H1 (cell line): ENCODE measurements around the gene EXOC1. TPM values are rescaled to one million over a fixed set of nuclear protein-coding genes. Genes with fewer than 3 reads are reported as not detected.

Experiments
- CTCF ChIA-PET: fragments of 300-600 bp; sonication (Branson Sonifier 250); formaldehyde crosslinking; loops from one replicate; lab custom pipeline; 2021; ENCODE audit not compliant: partially characterized antibody; lab: Charles Lee
- POLR2A ChIA-PET: fragments of 300-600 bp; sonication (Branson Sonifier 250); formaldehyde crosslinking; loops from one replicate; lab custom pipeline; 2021; ENCODE audit warnings: inconsistent platforms; ENCODE audit not compliant: partially characterized antibody; lab: Charles Lee
- DNase-seq, 2 experiments: peaks; one replicate each; pipeline versions ENCODE4 v3.0.0 to v3.0.0-alpha.2; 2010 to 2022; ENCODE audit warnings: low spot score in 2 of 2, low read depth in 1 of 2, mixed read lengths in 1 of 2
- FAIRE-seq: peaks from 2 replicates; lab custom pipeline; 2011; peaks lifted over from hg19 to GRCh38; lab: Jason Lieb, UNC
- H2AFZ ChIP-seq: 2 replicates; pipeline ENCODE4 v1.8.1; 2012; ENCODE audit warnings: low read length, inconsistent platforms
- H2AK5ac ChIP-seq: 2 replicates; pipeline ENCODE4 v1.6.1; 2013; ENCODE audit warnings: low read depth, low read length
- H2BK120ac ChIP-seq: replicated peaks from 2 replicates; pipeline ENCODE3; 2013; ENCODE audit warnings: low read depth, low read length, inconsistent platforms
- H2BK12ac ChIP-seq: 2 replicates; pipeline ENCODE4 v1.6.1; 2013; ENCODE audit warnings: low read depth, low read length
- H2BK15ac ChIP-seq: 2 replicates; pipeline ENCODE4 v1.6.1; 2013; ENCODE audit warnings: low read length
- H2BK20ac ChIP-seq: 2 replicates; pipeline ENCODE4 v1.6.1; 2013; ENCODE audit warnings: low read length
- H2BK5ac ChIP-seq: 2 replicates; pipeline ENCODE4 v1.6.1; 2013; ENCODE audit warnings: low read depth, low read length
- H3K14ac ChIP-seq: 2 replicates; pipeline ENCODE4 v1.6.1; 2013; ENCODE audit warnings: inconsistent platforms; ENCODE audit not compliant: insufficient read length
- H3K18ac ChIP-seq: 2 replicates; pipeline ENCODE4 v1.6.1; 2013; ENCODE audit warnings: low read length; ENCODE audit errors: extremely low read depth
- H3K23ac ChIP-seq: 2 replicates; pipeline ENCODE4 v1.6.1; 2013; ENCODE audit warnings: inconsistent platforms; ENCODE audit not compliant: insufficient read length
- H3K23me2 ChIP-seq: 2 replicates; pipeline ENCODE4 v1.6.1; 2013; ENCODE audit warnings: low read depth, low read length
- H3K27ac ChIP-seq: 2 replicates; pipeline ENCODE4 v1.6.1; 2011; ENCODE audit warnings: low read depth, low read length, inconsistent platforms
- H3K27me3 ChIP-seq, 4 experiments: replicated peaks in 1 of 4; 1 replicate in 1 of 4; 2 replicates in 3 of 4; pipeline versions ENCODE4 v1.6.1 to v1.8.1; 2011 to 2013; ENCODE audit warnings: low read length in 3 of 4, mild to moderate bottlenecking in 3 of 4, inconsistent platforms in 2 of 4, mixed read lengths in 2 of 4, moderate library complexity in 1 of 4; ENCODE audit not compliant: control insufficient read depth in 3 of 4, insufficient read depth in 3 of 4; ENCODE audit errors: extremely low read depth in 1 of 4
- H3K36me3 ChIP-seq, 4 experiments: 2 replicates each; pipeline versions ENCODE4 v1.6.1 to v1.8.1; 2011 to 2013; ENCODE audit warnings: mild to moderate bottlenecking in 4 of 4, low read length in 3 of 4, moderate library complexity in 2 of 4, control low read depth in 1 of 4, inconsistent platforms in 1 of 4; ENCODE audit not compliant: insufficient read depth in 4 of 4, control insufficient read depth in 2 of 4
- H3K4ac ChIP-seq: replicated peaks from 2 replicates; pipeline ENCODE3; 2013; ENCODE audit warnings: low read length, low read depth, mixed read lengths, inconsistent platforms; ENCODE audit not compliant: insufficient read length
- H3K4me1 ChIP-seq, 4 experiments: replicated peaks in 1 of 4; 1 replicate in 1 of 4; 2 replicates in 3 of 4; pipeline versions ENCODE4 v1.6.1 to v1.8.1; 2011 to 2013; ENCODE audit warnings: low read length in 3 of 4, inconsistent platforms in 2 of 4, mixed read lengths in 1 of 4; ENCODE audit not compliant: insufficient read depth in 4 of 4, control insufficient read depth in 3 of 4
- H3K4me2 ChIP-seq, 2 experiments: 2 replicates each; pipeline versions ENCODE4 v1.6.1 to v1.8.1; 2011 to 2013; ENCODE audit warnings: low read depth in 2 of 2, low read length in 2 of 2, control low read depth in 1 of 2, inconsistent platforms in 1 of 2, mild to moderate bottlenecking in 1 of 2; ENCODE audit not compliant: insufficient read depth in 1 of 2
- H3K4me3 ChIP-seq, 4 experiments: fragments of 200-600, 300-600 bp in 1 of 4; sonication (generic), shearing (Covaris generic), sonication (Bioruptor Twin) in 1 of 4; 2 replicates each; pipeline versions ENCODE4 v1.5.1 to v1.8.1; 2011 to 2016; ENCODE audit warnings: low read length in 4 of 4, low read depth in 3 of 4, control low read depth in 2 of 4, inconsistent platforms in 2 of 4, mild to moderate bottlenecking in 2 of 4, mixed read lengths in 1 of 4, moderate library complexity in 1 of 4; ENCODE audit not compliant: insufficient read depth in 2 of 4; ENCODE audit errors: extremely low read depth in 1 of 4
- H3K56ac ChIP-seq: replicated peaks from 2 replicates; pipeline ENCODE3; 2013; ENCODE audit warnings: low read depth, mild to moderate bottlenecking, mixed read lengths, low read length, inconsistent platforms; ENCODE audit not compliant: insufficient read length
- H3K79me1 ChIP-seq: 2 replicates; pipeline ENCODE4 v1.6.1; 2013; ENCODE audit warnings: low read depth, low read length, control low read depth
- H3K79me2 ChIP-seq, 2 experiments: 2 replicates each; pipeline versions ENCODE4 v1.6.1 to v1.8.1; 2012 to 2013; ENCODE audit warnings: low read length in 2 of 2, mild to moderate bottlenecking in 2 of 2, inconsistent platforms in 1 of 2; ENCODE audit not compliant: insufficient read depth in 2 of 2, control insufficient read depth in 1 of 2
- H3K9ac ChIP-seq, 4 experiments: replicated peaks in 1 of 4; 1 replicate in 1 of 4; 2 replicates in 3 of 4; pipeline versions ENCODE4 v1.6.1 to v1.8.1; 2011 to 2013; ENCODE audit warnings: low read depth in 3 of 4, low read length in 3 of 4, control low read depth in 2 of 4, mild to moderate bottlenecking in 2 of 4, moderate library complexity in 2 of 4, inconsistent platforms in 1 of 4; ENCODE audit errors: extremely low read depth in 1 of 4
- H3K9me3 ChIP-seq, 2 experiments: 2 replicates each; pipeline versions ENCODE4 v1.6.1 to v1.8.1; 2012 to 2013; ENCODE audit warnings: mild to moderate bottlenecking in 2 of 2, moderate library complexity in 2 of 2, control low read depth in 1 of 2, inconsistent platforms in 1 of 2, low read depth in 1 of 2, low read length in 1 of 2, mixed read lengths in 1 of 2; ENCODE audit not compliant: insufficient read depth in 2 of 2
- H4K20me1 ChIP-seq, 2 experiments: replicated peaks in 1 of 2; 2 replicates each; pipeline versions ENCODE3 to v1.8.1; 2011 to 2013; ENCODE audit warnings: inconsistent platforms in 2 of 2, low read length in 2 of 2, mild to moderate bottlenecking in 1 of 2; ENCODE audit not compliant: insufficient read depth in 2 of 2, control insufficient read depth in 1 of 2
- H4K5ac ChIP-seq: 2 replicates; pipeline ENCODE4 v1.6.1; 2013; ENCODE audit warnings: low read length, low read depth, mixed read lengths, inconsistent platforms; ENCODE audit not compliant: insufficient read length
- H4K8ac ChIP-seq: 2 replicates; pipeline ENCODE4 v1.8.0; 2013; ENCODE audit warnings: mild to moderate bottlenecking, moderate library complexity, low read length, inconsistent platforms; ENCODE audit not compliant: insufficient read depth; ENCODE audit errors: extremely low read depth
- H4K91ac ChIP-seq: replicated peaks from 2 replicates; pipeline ENCODE3; 2013; ENCODE audit warnings: low read length, mixed read lengths, inconsistent platforms; ENCODE audit not compliant: insufficient read length
- BCL11A ChIP-seq, 2 experiments: IDR thresholded peaks; one replicate each; pipeline ENCODE4 v1.6.1; 2011; ENCODE audit warnings: low read depth in 2 of 2, low read length in 2 of 2, mild to moderate bottlenecking in 2 of 2
- BRCA1 ChIP-seq: IDR thresholded peaks from 2 replicates; pipeline ENCODE4 v1.6.1; 2012; ENCODE audit warnings: low read depth, low read length, improper control_type of control experiment
- CHD2 ChIP-seq: IDR thresholded peaks from 2 replicates; pipeline ENCODE4 v1.6.1; 2012; ENCODE audit warnings: low read length, improper control_type of control experiment
- HDAC6 ChIP-seq: IDR thresholded peaks from one replicate; pipeline ENCODE4 v1.7.1; 2012; ENCODE audit warnings: low read depth, mild to moderate bottlenecking, inconsistent platforms, low read length, moderate library complexity
- JUN ChIP-seq: IDR thresholded peaks from 2 replicates; pipeline ENCODE4 v1.6.1; 2011; ENCODE audit warnings: low read depth, mild to moderate bottlenecking, improper control_type of control experiment, low read length
- JUND ChIP-seq: IDR thresholded peaks from 2 replicates; pipeline ENCODE4 v1.6.1; 2011; ENCODE audit warnings: mild to moderate bottlenecking, improper control_type of control experiment, low read length
- RBBP5 ChIP-seq: IDR thresholded peaks from 2 replicates; pipeline ENCODE4 v1.7.1; 2012; ENCODE audit warnings: low read depth, mild to moderate bottlenecking, inconsistent platforms, low read length, moderate library complexity, borderline replicate concordance
- RNF2 ChIP-seq: fragments of 200-900, 300-1000 bp; sonication (generic); IDR thresholded peaks from 2 replicates; pipeline ENCODE4 v1.7.1; 2016; ENCODE audit warnings: borderline replicate concordance, low read depth, mild to moderate bottlenecking, antibody characterized with exemption, low read length; ENCODE audit not compliant: poor library complexity, severe bottlenecking; ENCODE audit errors: missing control alignments
- SAP30 ChIP-seq: fragments of 300-600 bp; sonication (generic); IDR thresholded peaks from 2 replicates; pipeline ENCODE4 v1.7.1; 2012; ENCODE audit warnings: low read length, moderate library complexity, mild to moderate bottlenecking, inconsistent platforms; ENCODE audit not compliant: insufficient read depth, insufficient replicate concordance
- SIRT6 ChIP-seq: IDR thresholded peaks from one replicate; pipeline ENCODE4 v1.7.1; 2012; ENCODE audit warnings: low read length, inconsistent platforms
- SIX5 ChIP-seq: IDR thresholded peaks from 2 replicates; pipeline ENCODE4 v1.6.1; 2011; ENCODE audit warnings: mild to moderate bottlenecking, low read depth, low read length
- SP1 ChIP-seq: IDR thresholded peaks from 2 replicates; pipeline ENCODE4 v1.6.1; 2011; ENCODE audit warnings: low read depth, low read length
- TAF7 ChIP-seq: optimal IDR thresholded peaks from 2 replicates; pipeline ENCODE3; 2011; ENCODE audit warnings: low read depth, mild to moderate bottlenecking, inconsistent platforms, low read length, moderate library complexity, borderline replicate concordance
- TCF12 ChIP-seq: IDR thresholded peaks from 2 replicates; pipeline ENCODE4 v1.6.1; 2011; ENCODE audit warnings: low read depth, mild to moderate bottlenecking, low read length
- WGBS, 2 experiments: shearing (Covaris generic) in 1 of 2; methylation state at CpG; one replicate each; pipeline versions ENCODE4 v1.1.6 to v1.1.7; 2013 to 2015; ENCODE audit warnings: low lambda C conversion rate in 2 of 2, mixed read lengths in 2 of 2, inconsistent platforms in 1 of 2, low coverage in 1 of 2, missing lambda C conversion rate in 1 of 2; ENCODE audit not compliant: insufficient replicate concordance in 2 of 2, insufficient coverage in 1 of 2, insufficient read length in 1 of 2; ENCODE audit errors: extremely low coverage in 1 of 2, missing lambda C conversion rate in 1 of 2; 5-methylcytosine and 5-hydroxymethylcytosine counted together
- polyA plus RNA-seq, 7 experiments: library from polyadenylated mRNA; depleted of rRNA in 3 of 7; stranded (reverse) in 5 of 7; unstranded in 2 of 7; fragments of >200 nt in 5 of 7; fragments of 200-250 nt in 2 of 7; gene quantifications; 1 replicate in 5 of 7; 2 replicates in 1 of 7; 4 replicates in 1 of 7; pipeline versions ENCODE4 v1.2.1 to v1.2.3, GENCODE V29; 2011 to 2013; ENCODE audit warnings: missing spikeins in 2 of 7, mixed read lengths in 2 of 7
- total RNA-seq: library from RNA; stranded (reverse); fragmentation: NEBNext Ultra II Directional; extraction: Animal tissue kit (Norgen Biotek cat#: 25700); gene quantifications from 2 replicates; pipeline ENCODE4 v1.2.1, GENCODE V29; 2021
- TF ChIP-seq, protein P1 (sequence below): IDR thresholded peaks from 2 replicates; pipeline ENCODE4 v1.6.1; 2012; ENCODE audit warnings: inconsistent platforms

EXOC1 gene
- total and polyA plus RNA-seq, 2 of the 8 experiments (the other 6 are each of a cell fraction or from before 2014, with no cell fraction given): 5.9 to 19.6 TPM

DNA sequence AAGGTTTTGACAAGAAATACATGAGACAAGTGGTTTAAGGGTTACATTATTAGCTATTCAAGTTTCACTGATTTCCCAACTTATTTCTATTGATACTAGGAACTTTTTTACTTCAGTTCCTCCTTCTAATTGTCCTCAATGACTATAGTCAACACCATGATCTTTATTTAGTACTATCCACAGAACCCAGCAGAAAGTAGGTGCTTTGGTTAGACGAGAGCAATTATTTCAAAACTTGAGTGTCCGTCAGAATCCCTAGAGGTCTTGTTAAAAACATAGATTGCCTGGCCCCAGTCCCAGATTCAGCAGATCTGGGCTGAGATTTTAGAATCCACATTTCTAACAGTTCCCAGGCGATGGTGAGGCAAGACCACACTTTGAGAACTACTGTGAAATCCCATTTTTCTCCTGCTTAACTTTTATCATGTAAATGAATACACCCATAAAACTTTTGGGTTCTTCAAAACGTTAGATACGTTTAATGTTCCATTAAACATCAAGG, 17.9 kb downstream of the EXOC1 start:
- no peaks in the 10 kb centered on the region for H3K79me1 ChIP-seq

More for the DNA sequence above, 17.9 kb downstream of the EXOC1 start:
- no peak overlapping the region for H3K14ac ChIP-seq
- no peaks in the 10 kb centered on the region for H3K27me3 ChIP-seq
- WGBS, 2 experiments: 96% methylated on average over 5 of the region's 5 CpGs; no CpG with 5 or more reads in 1 of the 2 experiments
- TF ChIP-seq JUND (no peak), SP1 (no peak), JUN (no peak), RNF2 (no peak), TAF7 (no peak), TCF12 (no peak), SIX5 (no peak), BCL11A (IDR thresholded peaks at IDR 0.05; ENCODE audit: low read depth in 2 of 2, low read length in 2 of 2) (no peak), BRCA1 (no peak), CHD2 (no peak), HDAC6 (no peak), SIRT6 (no peak), RBBP5 (no peak), SAP30 (no peak)
- TF ChIP-seq, protein P1, sequence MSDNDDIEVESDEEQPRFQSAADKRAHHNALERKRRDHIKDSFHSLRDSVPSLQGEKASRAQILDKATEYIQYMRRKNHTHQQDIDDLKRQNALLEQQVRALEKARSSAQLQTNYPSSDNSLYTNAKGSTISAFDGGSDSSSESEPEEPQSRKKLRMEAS: no peak
- H4K8ac ChIP-seq: no peak overlapping the region
- no peak overlapping the region for H3K4ac ChIP-seq
- no peak overlapping the region for H4K91ac ChIP-seq
- no peak overlapping the region for H3K4me2 ChIP-seq
- no peak overlapping the region for H2BK15ac ChIP-seq
- H3K18ac ChIP-seq: no peak overlapping the region
- H4K20me1 ChIP-seq: no peaks in the 10 kb centered on the region
- CTCF ChIA-PET: interaction anchor here (1.1 kb wide), 1 partner anchor 17 kb away, joined by 3 read pairs; no protein-coding TSS in a partner anchor
- no peak overlapping the region for H3K9ac ChIP-seq
- H2BK120ac ChIP-seq: no peak overlapping the region
- H3K23me2 ChIP-seq: no peaks in the 10 kb centered on the region; the same call in 1 of the 2 replicates
- no peak overlapping the region for H2AK5ac ChIP-seq
- H2AFZ ChIP-seq: no peak overlapping the region
- FAIRE-seq (no peak), DNase-seq (no peak)
- no peaks in the 10 kb centered on the region for H3K4me1 ChIP-seq
- H2BK20ac ChIP-seq: no peak overlapping the region
- H2BK12ac ChIP-seq: no peak overlapping the region
- H3K27ac ChIP-seq: no peak overlapping the region
- H3K23ac ChIP-seq: no peak overlapping the region
- H3K56ac ChIP-seq: no peak overlapping the region
- H3K9me3 ChIP-seq: no peaks in the 10 kb centered on the region
- H2BK5ac ChIP-seq: no peak overlapping the region
- H3K36me3 ChIP-seq: peaks cover 3 to 33% (median 7%) of the 10 kb centered on the region in 4 experiments; a peak in 5 of 8 replicates
- POLR2A ChIA-PET: no interaction called here
- no peaks in the 10 kb centered on the region for H3K79me2 ChIP-seq
- H4K5ac ChIP-seq: no peak overlapping the region
- H3K4me3 ChIP-seq: no peak overlapping the region
